Hematopoietic multipotent progenitor cell treated with erythropoietin and hydrocortisone succinate and interleukin-3 and kit ligand, for 15 days (in vitro differentiated cells): Measurements from ENCODE around the gene PRR36.
"Not testable (repeated sequence)": the region's sequence is repeated elsewhere in the genome, so short reads cannot be mapped to it uniquely, and the experiment has no call there.

Source experiments
- DNase-seq: peaks from one replicate; pipeline ENCODE4 v3.0.0-alpha.2; 2015; ENCODE audit warnings: low spot score

The PRR36 gene

DNA sequence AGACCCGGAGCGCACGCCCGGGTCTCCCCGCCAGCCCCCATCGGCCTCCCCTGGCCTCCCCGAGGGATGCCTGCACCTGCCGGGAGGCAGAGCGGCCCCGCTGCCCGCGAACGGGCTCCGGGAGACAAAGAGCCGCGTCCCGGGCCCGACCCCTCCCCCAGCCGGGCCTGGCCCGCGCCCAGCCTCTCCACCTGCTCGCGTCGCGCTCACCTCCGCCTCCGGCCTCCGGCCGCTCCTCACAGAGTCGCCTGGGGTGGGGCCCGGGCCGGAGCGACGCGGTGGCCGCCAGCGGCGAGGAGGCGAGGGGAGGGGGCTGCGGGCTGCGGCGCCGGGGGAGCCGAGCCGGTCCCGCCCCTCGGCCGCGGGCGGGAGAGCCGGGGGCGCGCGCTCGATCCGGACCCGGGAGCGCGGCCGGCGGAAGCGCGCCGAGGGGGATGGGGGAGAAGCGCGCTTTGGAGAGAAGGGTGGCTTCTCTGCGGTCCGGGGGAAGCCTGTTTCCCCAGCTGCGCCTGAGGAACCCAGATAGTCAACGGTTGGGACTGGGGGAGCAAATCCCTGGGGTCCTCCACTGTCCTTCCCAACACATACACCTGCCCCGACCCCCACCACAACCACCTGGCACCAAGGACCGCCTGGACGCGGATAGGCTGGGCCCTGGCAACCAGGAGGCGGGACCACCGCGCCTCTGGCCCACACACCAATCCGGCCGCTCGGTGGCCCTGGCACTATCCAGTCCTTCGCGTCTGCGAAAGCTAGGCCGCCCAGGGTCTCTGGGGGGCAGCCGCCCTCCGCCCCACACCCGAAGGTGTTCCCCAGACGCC is at the start of gene PRR36:
TSS of gene PRR36 (minus strand) at position 315 of the 821 bp plus-strand sequence. CDS start 701 bp downstream, outside the sequence.
- DNase-seq, result no peak

DNA sequence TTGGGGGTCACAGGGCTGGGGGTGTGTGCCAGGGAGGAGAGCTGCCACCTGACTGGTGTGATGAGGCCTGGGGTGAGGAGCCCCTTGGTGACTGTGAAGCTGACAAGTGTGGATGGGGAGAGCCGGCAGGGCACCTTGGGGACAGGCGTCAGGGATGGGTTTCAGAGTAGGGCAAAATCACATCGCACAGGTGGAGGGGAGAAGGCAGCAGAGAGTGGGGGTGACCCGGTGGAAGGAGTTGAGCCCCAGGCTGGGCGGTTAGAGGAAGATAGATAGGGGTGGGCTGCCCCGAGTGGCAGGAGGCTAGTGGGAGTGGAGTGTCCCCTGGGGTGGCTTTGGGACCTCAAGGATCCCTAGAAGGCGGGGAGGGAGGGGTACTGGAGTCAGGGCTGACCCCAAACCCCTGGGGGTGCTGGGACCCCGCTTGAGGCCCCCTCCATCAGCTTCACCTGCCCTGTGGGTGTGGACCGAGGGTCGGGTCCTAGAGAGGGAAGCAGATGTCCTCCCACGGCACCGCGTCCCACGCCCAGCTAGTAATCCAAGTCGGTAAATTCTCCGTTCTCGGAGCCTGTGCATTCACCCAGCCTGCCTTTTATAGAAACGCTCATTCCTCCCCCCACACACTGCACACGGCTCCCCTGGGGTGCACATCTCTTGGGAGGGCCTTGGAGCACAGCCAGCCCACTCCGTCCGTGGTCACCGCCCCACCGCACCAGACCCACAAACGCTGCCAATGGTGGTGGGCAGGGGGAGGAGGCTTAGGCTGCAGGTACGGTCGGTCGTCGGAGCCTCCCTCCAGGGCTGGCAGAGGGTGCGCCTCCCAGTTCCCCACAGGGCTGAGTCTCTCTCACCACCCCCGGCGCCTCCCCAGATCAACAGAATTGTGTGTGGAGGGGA is 49.4 kb upstream of the PRR36 start:
- DNase-seq, result no peak

DNA sequence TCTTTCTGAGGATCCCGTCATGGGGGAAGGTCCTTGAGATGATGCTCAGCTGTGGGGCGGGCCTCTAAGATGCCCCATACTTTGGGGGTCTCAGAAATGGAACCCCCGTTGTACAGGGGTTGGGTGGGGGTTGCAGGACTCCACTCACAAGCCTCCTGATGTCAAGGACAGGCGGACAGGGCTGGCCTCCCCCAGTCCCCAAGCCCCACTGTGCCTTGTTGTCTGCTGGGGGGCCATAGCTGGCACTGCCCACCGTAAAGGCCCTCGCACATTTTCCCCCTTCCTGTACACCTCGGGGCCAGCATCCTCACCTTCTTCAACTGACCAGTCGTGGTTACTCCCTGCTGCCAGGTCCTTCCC is 48.6 kb upstream of the PRR36 start:
- no peak for DNase-seq

DNA sequence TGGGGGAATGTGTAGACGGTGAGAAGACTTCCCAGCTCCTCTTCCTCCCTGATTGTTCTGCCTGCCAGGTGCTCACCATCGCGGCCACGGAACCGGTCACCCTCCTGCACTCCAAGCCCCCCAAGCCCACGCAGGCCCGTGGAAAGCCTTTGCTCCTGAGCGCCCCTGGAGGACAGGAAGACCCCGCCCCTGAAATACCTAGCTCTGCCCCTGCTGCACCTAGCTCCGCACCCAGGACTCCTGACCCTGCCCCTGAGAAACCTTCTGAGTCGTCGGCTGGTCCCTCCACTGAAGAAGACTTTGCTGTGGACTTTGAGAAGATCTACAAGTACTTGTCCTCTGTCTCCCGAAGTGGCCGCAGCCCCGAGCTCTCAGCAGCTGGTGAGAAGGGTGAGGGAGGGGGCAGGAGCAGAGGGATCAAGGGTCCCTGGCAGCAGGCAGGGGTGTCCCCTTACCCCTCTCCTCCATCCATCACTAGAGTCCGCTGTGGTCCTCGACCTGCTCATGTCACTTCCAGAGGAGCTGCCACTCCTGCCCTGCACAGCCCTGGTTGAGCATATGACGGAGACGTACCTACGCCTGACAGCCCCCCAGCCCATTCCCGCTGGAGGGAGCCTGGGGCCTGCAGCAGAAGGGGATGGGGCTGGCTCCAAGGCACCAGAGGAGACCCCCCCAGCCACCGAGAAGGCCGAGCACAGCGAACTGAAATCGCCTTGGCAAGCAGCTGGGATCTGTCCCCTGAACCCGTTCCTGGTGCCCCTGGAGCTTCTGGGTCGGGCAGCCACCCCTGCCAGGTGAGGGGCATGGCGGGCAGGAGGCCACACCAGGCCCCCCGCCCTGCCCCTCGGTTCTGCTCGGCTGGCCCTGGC is 48.0 kb upstream of the PRR36 start:
- no peak for DNase-seq

DNA sequence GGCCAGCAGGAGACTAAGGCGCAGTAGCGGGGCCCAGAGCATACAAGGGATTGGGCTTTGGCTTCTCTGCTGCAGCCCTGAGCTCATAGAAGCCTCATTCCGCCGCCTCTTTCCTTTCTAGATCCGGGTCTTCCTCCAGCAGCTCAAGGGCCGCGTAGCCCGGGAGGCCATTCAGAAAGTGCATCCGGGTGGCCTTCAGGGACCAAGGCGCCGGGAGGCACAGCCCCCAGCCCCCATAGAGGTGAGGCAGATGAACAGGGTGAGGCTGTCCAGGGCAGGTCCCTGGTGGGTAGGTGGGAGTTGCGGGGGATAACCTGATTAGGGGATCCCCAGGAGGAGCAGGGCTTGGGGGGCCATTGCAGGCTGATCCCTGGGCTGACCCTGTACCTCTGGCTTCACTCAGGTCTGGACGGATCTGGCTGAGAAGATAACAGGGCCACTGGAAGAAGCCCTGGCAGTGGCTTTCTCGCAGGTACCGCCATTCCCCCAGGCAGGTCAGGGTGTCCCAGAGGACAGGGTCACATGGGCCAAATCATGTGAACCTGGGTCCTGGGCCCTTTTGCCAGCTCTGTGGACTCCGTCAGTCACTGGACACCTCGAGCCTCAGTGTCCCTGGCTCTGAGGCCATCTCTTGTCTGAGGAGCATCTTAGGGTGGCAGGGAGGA is 47.2 kb upstream of the PRR36 start:
- DNase-seq, result no peak

DNA sequence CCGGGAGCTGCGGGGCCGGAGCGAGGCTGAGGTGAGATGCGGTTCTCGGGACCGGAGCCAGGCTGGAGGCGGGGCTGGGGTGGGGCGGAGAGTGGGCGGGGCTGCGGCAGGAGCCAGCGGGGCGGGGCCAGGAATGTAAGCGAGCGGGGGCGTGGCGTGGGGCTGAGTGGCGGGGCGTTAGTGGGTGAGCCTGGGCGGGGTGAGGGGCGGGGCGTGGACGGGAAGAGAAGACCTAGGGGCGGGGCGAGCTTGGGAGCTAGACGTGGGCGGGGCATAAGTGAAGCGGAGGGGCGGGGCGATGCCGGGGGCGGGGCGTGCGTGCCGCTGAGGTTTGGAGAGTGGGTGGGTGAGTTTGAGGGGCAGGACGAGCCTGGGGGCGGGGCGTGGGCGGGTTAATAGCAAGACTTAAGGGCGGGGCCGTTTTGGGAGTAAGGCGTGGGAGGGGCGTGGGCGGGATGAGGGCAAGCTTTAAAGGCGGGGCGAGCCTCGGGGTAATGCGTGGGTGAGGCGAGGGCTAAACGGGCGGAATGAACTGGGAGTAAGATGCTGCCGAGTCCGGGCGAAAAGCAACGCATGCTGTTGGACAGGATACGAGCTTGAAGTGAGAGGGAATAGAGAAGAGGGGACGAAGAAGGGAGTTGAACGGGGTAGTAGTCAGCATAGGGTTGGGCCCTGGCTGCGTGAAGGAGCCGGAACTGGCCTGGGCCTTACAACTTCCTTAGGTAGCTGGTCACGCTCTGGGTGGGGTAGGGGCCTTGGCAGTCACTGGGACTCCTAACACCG is 46.5 kb upstream of the PRR36 start:
- DNase-seq, result peak; percentile 100

DNA sequence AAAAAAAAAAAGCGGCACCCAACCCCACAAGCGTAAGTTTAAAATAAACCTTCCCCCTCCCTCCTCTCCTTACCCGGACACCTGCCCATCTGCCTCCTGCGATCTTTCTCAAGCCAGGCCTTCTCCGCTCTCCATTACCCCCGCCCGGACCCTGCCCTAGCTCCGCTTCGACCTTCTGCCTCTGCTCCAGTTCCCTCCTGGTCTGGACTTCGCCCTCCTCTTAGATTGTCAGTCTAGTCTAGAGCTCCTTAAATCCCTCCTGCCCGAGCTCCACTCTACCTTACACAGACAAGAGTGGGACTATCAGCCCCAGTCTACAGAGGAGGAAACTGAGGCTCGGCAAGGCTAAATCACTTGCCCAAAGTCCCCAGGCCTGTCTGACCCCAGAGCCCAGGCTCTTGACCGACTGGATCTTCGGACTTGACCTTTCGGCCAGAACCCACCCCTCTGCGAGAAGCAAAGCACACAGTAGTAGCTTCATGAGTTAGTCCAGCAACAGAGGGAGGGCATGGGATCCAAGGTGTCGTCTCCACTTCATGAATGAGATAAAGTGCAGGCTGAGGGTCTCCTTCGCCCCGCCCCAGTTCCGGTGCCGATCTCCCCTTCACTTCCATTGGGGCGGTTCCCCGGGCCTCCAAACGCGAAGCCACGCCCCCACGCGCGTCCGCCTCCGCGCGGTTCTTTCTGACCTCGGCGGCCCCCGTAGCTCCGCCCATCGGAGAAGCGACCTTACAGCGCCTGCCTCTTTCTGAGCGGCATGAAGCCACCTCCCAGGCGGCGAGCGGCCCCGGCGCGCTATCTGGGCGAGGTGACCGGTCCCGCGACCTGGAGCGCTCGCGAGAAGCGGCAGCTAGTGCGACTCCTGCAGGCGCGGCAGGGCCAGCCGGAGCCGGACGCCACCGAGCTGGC is 45.7 kb upstream of the PRR36 start, which contains the start of gene SNAPC2:
TSS of gene SNAPC2 (plus strand) at position 729 of the 909 bp plus-strand sequence. CDS start at position 758, 29 bp downstream.
- DNase-seq, result peak; percentile 97

DNA sequence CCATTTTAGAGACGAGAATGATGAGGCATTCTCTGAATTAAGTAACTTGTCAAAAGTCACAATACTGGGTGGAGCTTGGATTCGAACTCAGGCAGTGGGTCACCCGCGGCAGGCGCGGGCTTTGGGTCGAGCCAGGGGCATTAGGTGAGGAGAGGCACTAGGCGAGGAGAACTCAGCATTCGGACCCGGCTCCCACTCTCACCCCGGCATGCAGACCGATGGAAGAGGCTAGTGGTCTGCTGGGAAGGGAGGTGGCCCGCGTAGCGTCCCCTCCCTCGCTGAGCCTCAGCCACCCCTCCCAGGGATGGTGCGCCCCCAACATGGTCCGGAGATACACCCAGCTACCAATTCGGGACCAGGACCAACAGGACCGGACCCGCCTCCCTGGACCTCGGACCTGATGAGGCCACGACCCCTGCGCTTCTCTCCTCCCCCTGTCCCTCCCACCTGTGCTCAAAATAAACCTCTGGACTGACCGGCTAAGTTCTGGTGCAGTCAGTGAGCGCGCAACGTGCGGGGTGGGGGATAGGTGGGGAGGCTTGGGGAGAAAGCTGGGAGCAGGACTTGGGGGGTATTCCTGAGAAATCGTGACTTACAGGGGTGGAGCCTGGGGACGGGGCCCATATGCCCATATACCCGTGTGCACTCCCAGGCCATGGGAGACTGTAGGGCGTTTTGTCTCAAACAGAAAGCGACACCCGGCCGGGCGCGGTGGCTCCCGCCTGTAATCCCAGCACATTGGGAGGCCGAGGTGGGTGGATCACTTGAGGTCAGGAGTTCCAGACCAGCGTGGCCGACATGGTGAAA is 44.6 kb upstream of the PRR36 start:
- DNase-seq, result no peak

DNA sequence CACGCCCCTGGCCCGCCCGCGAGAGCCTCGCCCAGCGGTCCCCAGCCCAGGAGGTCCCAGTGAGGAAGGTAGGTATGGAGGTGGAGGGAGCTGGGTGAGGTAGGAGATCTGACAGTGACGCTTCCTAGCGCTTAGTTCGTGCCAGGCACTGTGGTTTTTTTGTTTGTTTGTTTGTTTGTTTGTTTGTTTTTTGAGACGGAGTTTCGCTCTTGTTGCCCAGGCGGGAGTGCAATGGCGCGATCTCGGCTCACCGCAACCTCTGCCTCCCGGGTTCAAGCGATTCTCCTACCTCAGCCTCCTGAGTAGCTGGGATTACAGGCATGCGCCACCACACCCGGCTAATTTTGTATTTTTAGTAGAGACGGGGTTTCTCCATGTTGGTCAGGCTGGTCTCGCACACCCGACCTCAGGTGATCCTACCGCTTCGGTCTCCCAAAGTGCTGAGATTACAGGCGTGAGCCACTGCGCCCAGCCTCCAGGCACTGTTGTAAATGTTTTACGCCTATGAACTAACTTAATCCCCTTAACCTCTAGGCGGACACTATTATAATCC is 43.9 kb upstream of the PRR36 start:
- DNase-seq, result not testable (repeated sequence)

DNA sequence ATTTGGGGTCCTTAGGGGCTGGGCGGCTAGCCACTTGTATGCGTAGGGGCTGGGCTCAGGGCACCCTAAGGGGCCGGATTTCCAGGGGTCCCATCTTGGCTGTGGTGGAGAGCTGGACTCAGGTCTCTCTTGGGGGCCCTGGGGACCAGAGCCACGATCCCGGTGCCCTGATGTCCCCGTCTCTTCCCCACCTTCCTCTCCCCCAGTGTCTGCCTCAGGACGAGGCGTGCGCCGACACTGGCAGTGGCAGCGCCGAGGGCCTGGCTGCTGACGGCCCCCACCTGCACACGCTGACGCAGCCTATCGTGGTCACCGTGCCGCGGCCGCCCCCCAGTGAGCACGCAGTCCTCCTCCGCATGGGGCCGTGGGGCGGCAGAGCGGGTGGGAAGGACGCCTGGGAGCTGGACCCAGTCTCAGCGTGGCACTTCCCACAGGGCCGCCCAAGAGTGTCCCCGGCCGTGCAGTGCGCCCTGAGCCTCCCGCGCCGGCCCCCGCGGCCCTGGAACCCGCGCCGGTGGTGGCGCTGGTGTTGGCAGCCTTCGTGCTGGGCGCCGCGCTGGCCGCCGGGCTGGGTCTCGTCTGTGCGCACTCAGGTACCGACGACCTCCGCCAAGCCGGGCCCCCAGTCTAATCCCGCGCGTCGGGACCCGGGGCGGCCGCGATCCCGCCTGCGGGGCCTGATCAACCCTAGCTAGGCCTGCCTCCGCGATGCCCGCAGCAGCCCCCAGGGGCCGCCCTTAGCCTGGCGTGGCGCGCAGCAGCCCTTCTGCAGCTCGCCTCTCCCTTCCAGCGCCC is 43.3 kb upstream of the PRR36 start:
- peak; percentile 64 for DNase-seq

DNA sequence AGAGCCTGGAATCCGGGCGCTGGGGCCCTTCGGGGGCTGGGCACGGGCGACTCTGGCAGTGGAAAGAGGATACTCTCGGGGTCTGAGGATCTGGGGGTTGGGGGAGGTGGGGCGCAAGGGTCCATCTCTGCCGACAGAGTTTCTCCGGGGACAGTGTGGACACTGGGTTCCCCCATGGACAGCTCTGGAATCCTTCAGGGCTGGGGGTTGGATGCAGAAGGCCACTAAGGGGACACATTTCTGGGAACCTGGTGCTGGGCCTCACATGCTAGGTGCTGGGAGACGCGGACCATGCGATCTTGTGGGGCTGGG is 42.7 kb upstream of the PRR36 start:
- no peak for DNase-seq

DNA sequence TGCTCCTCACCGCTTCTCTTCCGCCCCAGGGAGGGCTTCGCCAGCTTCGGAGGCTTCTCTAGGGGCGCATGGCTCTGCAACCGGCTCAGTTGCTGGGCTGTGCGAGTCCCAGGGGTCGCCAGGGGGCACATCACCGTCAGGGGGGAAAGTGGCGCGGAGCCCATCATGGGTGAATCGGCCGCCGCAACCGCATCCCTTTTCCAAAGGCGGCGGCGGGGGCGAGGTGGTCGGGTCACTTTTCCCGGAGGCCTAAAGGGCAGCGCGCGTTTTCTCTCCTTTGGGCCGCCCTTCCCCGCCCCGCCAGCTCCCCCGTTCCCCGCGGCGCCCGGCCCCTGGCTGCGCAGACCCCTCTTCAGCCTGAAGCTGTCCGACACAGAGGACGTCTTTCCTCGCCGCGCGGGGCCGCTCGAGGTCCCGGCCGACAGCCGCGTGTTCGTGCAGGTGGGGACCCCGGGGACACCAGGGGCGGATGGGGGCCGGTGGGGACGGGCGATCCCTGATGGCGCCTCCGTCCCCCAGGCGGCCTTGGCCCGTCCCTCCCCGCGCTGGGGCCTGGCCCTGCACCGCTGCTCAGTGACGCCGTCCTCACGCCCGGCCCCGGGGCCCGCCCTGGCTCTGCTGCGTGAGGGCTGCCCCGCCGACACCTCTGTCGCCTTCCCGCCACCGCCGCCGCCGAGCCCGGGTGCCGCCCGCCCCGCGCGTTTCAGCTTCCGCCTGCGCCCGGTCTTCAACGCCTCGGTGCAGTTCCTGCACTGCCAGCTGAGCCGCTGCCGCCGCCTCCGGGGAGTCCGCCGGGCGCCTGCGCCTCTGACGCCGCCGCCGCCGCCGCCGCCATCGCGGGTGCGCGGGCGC is 42.1 kb upstream of the PRR36 start:
- DNase-seq, result peak; percentile 46

DNA sequence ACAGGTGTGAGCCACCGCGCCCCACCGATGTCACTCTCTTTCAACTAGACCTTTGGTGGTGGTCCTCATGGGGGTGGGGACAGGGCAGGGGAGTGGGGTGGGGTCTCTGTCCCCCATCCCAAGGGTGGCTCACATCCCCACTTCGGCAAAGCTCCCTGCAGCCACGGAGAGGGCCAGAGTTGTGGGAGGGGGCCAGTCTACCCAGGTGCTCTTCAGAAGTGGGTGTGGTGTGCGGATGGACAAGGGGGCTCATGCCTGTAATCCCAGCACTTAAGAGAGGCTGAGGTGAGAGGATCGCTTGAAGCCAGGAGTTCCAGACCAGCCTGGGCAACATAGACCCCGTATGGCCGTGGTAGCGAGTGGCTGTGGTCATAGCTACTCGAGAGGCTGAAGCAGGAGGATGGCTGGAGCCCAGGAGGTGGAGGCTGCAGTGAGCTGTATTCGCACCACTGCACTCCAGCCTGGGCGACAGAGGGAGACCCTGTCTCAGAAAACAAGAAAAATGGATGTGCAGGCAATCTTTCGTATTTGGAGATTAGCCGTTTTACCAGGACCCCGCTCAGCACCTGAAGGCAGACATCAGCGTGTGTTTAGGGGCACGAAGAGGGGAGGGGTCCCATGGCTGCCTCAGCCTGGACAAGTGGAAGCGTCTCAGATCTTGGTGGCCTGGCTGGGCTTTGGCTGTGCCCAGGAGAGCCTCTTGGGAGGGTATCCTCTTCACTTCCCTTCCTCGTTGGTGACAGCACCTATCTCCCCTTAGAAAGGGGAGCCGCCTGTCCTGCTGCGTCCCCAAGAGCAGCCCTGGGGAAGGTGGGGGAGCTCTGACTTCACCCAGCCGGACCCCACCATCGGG is 41.3 kb upstream of the PRR36 start:
- DNase-seq, result no peak

DNA sequence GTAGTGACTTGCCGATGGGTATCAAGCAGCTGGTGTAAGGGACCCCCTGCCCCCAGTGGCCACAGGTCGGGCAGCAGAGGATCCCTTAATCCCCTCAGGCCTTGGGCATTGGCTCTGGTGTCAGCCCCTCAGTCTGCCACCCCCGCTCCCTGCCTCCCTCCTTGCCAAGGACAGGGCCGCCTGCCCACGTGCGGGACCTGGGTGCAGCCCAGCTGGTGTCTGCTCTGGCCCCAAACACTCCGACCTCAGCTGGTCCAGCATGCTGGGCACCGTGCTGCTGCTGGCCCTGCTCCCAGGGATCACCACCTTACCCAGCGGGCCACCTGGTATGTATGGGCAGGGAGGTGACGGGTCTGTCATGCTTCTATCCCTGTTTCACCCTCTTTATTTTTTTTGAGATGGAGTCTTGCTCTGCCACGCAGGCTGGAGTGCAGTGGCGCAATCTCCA is 40.4 kb upstream of the PRR36 start, which contains the start of gene TGFBR3L:
TSS of gene TGFBR3L (plus strand) at position 233 of the 448 bp plus-strand sequence.
- DNase-seq, result no peak

DNA sequence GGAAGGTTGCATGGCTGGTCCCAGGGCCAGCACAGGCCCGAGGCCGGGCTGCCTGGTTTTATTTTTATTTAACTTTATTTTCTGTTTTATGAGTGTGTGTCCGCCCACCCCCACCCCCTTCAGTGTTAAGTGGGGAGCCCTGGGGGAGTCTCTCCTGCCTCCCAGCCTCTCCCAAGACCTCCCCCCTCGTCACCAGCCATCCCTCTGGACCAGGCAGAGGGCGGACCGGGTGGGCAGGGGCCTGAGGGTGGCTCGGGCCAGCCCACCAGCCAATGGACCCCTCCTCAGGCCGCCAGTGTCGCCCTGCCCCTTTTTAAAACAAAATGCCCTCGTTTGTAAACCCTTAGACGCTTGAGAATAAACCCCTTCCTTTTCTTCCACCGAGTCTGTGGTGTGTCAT is 39.9 kb upstream of the PRR36 start:
- DNase-seq, result no peak

DNA sequence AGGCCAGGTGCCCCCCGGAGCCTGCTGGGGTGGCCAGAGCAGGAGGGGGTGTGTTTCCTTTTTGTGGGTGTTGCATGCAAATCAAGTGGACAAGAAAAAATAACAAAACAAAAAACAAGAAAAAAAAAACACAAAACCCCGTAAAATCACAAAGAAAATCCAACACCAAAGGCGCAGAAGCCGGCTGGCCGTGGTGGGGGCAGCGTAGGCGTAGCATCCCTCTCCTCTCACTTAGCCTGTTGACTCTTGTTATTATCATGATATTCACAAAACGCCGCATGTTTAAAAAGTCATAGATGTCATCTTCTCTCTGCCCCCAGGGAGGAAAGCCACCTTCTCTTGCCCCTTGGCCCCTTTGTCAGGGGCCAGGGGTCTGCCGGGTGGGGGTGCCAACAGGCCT is 39.5 kb upstream of the PRR36 start:
- no peak for DNase-seq
